Pancreas (tissue), 10 donors: Measurements from ENCODE around the gene APOL3. TPM values are rescaled to one million over a fixed set of nuclear protein-coding genes. Genes with fewer than 3 reads are reported as not detected.

Source experiments
- ATAC-seq, 4 donors: fragments of 200-7000 bp; cut with Tn5 transposase; one replicate each; pipeline versions ENCODE4 v1.8.0 to v1.9.1; 2020; ENCODE audit warnings: mild to moderate bottlenecking in 4 of 4, moderate library complexity in 4 of 4
- DNase-seq, 6 donors: peaks; one replicate each; pipeline ENCODE4 v3.0.0-alpha.2; 2020
- FAIRE-seq: peaks from 2 replicates; lab custom pipeline; 2012; peaks lifted over from hg19 to GRCh38; lab: Jason Lieb, UNC
- H3K27ac ChIP-seq, 4 donors: fragments of 200-600 bp; sonication (generic); 1 replicate in 3 of 4; 2 replicates in 1 of 4; pipeline versions ENCODE4 v1.5.0 to v1.8.0; 2020
- H3K27me3 ChIP-seq, 4 donors: fragments of 200-600 bp; one replicate each; pipeline ENCODE4 v1.8.0; 2021
- H3K36me3 ChIP-seq, 3 donors: fragments of 200-600 bp; sonication (generic) in 1 of 3; one replicate each; pipeline versions ENCODE4 v1.5.0 to v1.8.0; 2020 to 2021
- H3K4me1 ChIP-seq, 3 donors: fragments of 200-600 bp; one replicate each; pipeline ENCODE4 v1.8.0; 2021
- H3K4me3 ChIP-seq, 4 donors: fragments of 200-600 bp; sonication (generic) in 2 of 4; one replicate each; pipeline versions ENCODE4 v1.5.0 to v1.8.0; 2020 to 2021
- H3K9me3 ChIP-seq, 4 donors: fragments of 200-600 bp; one replicate each; pipeline ENCODE4 v1.8.0; 2021
- CTCF ChIP-seq, 4 donors: fragments of 200-600 bp; sonication (generic) in 3 of 4; IDR thresholded peaks; one replicate each; pipeline versions ENCODE4 v1.5.0 to v1.8.0; 2021; ENCODE audit warnings: antibody characterized with exemption in 4 of 4
- WGBS, 2 donors: extraction: QIAGEN DNeasy Blood & Tissue Kit; methylation state at CpG; one replicate each; pipeline ENCODE4 v1.1.7; 2013; 5-methylcytosine and 5-hydroxymethylcytosine counted together
- intact Hi-C, 3 donors: fragments of 100-400 bp; cut with DNase I; formaldehyde crosslinking; loops; one replicate each; pipeline versions ENCODE4 v1.11.1 to v1.14.2; 2022
- polyA plus RNA-seq, 2 donors: library from polyadenylated mRNA; stranded (reverse); fragments of 200-250 nt; gene quantifications; one replicate each; pipeline ENCODE4 v1.2.3, GENCODE V29; 2013
- total RNA-seq, 6 donors: library from RNA; stranded (reverse); fragmentation: NEBNext Ultra II Directional in 4 of 6; extraction: Animal tissue kit (Norgen Biotek cat#: 25700) in 4 of 6; gene quantifications; one replicate each; pipeline versions ENCODE4 v1.2.1 to v1.2.4, GENCODE V29; 2021 to 2023
- donor health status: healthy with polysubstance abuse.
- donor health status: DM: no; HTN: no; CAD: no; lungs with moderate emphysema.
- donor health status: DM: no; HTN: no; CAD: no.
- donor health status: control.
- donor health status: control.
- donor health status: Bipolar disorder and iron deficiency.
- donor health status: DM: yes; HTN: yes; CAD: no.
- donor health status: DM: no; HTN: no; CAD: no.
- donor health status: DM: no; HTN: no; CAD: no.
- donor health status: DM: yes; HTN: yes; CAD: no.

APOL3 gene
- total and polyA plus RNA-seq, 8 donors, result 2.5 to 13.5 (median 5.9) TPM

DNA sequence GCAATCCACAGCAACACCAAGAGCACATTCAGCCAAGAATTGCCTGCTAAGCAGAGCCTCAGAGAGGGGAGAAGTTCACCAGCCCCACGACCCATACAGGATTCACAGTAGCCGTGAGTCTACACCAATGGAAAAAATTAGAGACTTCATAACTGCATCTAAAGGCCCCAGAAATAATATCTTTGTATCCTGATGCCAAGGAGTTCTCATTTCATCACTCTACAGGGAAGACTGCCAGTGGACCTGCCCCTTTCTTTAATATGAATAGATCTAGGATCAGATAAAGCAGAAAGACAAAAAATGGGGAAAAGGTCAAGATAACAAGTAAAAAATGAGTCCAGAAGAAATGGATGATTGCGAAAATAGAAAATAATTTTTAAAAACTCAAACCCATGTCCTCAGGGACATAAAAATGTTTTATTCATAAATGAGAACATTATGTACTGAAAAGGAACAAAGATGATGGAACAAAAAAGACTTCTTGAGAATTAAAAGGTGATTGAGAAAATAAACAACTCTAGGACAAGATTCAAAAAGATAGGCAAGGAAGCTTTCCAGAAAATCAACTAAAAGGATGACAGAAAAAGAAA lies 9.5 kb downstream of the APOL3 start:
- Histone ChIP-seq H3K4me3 (no peak overlapping the region), H3K4me1 (peaks cover 8 to 15% (median 13%) of the 10 kb centered on the region in 3 donors), H3K27me3 (no peaks in the 10 kb centered on the region), H3K27ac (no peak overlapping the region), H3K36me3 (no peaks in the 10 kb centered on the region), H3K9me3 (no peaks in the 10 kb centered on the region)
- no peak for TF ChIP-seq CTCF (IDR thresholded peaks at IDR 0.05)
- no peak for FAIRE-seq
- no peak for ATAC-seq
- no peak for DNase-seq
- intact Hi-C loops, result no loop called here
- 87 to 88% methylated on average over 3 of the region's 3 CpGs for WGBS, 2 donors

- FAIRE-seq (no peak), DNase-seq (no peak), ATAC-seq (no peak)
- WGBS, 2 donors, result 63 to 73% methylated on average over 4 of the region's 4 CpGs
- Histone ChIP-seq H3K9me3 (no peaks in the 10 kb centered on the region), H3K27me3 (no peaks in the 10 kb centered on the region), H3K36me3 (no peaks in the 10 kb centered on the region), H3K27ac (no peak overlapping the region), H3K4me1 (peaks cover 8 to 13% (median 11%) of the 10 kb centered on the region in 3 donors), H3K4me3 (no peak overlapping the region)
- no peak for TF ChIP-seq CTCF (IDR thresholded peaks at IDR 0.05)
- intact Hi-C loops, result loop anchor here in 1 of 3 donors (5.0 kb wide), 1 partner anchor 33 kb away; no protein-coding TSS in a partner anchor
Observed at GRCh38 chr22:36149441-36149840, 11.1 kb downstream of the APOL3 start.

- DNase-seq (no peak), FAIRE-seq (no peak), ATAC-seq (no peak)
- 81 to 91% methylated on average over 8 of the region's 8 CpGs for WGBS, 2 donors
- no peak for TF ChIP-seq CTCF (IDR thresholded peaks at IDR 0.05)
- Histone ChIP-seq H3K4me3 (no peak overlapping the region), H3K9me3 (no peaks in the 10 kb centered on the region), H3K4me1 (peaks cover 5 to 7% (median 5%) of the 10 kb centered on the region in 3 donors), H3K36me3 (no peaks in the 10 kb centered on the region), H3K27me3 (no peaks in the 10 kb centered on the region), H3K27ac (no peak overlapping the region)
- intact Hi-C loops, result loop anchor here in 1 of 3 donors (5.0 kb wide), 1 partner anchor 34 kb away; no protein-coding TSS in a partner anchor
Observed at GRCh38 chr22:36148411-36148810, 12.1 kb downstream of the APOL3 start.

- no peak for ATAC-seq
- Histone ChIP-seq H3K27ac (no peak overlapping the region), H3K27me3 (no peaks in the 10 kb centered on the region), H3K4me1 (no peaks in the 10 kb centered on the region), H3K9me3 (no peaks in the 10 kb centered on the region), H3K4me3 (no peak overlapping the region), H3K36me3 (no peaks in the 10 kb centered on the region)
- intact Hi-C loops, result loop anchor here in 1 of 3 donors (5.0 kb wide), 1 partner anchor 35 kb away; no protein-coding TSS in a partner anchor
- FAIRE-seq, result no peak
- WGBS, 2 donors, result 77 to 83% methylated on average over 8 of the region's 8 CpGs
- no peak for DNase-seq
- TF ChIP-seq CTCF (IDR thresholded peaks at IDR 0.05), result no peak
Observed at GRCh38 chr22:36147196-36147791, 13.3 kb downstream of the APOL3 start.

DNA sequence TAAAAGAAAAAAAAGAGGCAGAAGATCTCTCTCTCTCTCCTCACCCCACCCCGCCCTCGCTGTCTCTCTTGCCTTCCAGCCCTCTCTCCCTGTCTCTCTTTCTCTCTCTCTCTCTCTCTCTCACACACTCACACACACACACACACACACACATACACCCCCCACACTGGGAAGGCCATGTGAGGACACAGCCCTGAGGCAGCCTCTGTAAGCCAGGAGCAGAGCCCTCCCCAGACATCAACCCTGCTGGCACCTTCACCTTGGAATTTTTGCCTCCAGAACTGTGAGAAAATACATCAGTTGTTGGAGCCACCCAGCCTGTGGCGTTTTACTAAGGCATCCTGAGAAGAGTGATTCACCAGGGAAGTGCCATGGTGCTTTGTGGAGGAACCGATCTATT lies 14.7 kb downstream of the APOL3 start:
- no peak overlapping the region for H3K27ac ChIP-seq
- no peaks in the 10 kb centered on the region for H3K4me1 ChIP-seq
- no peak for TF ChIP-seq CTCF (IDR thresholded peaks at IDR 0.05)
- peak in 1 of 4 donors; percentile 6 for ATAC-seq
- H3K36me3 ChIP-seq, result no peaks in the 10 kb centered on the region
- WGBS, 2 donors, result 49 to 59% methylated on average over 4 of the region's 4 CpGs
- DNase-seq, result no peak
- H3K27me3 ChIP-seq, result no peaks in the 10 kb centered on the region
- H3K9me3 ChIP-seq, result no peaks in the 10 kb centered on the region
- intact Hi-C loops, result loop anchor here in 1 of 3 donors (5.0 kb wide), 1 partner anchor 36 kb away; no protein-coding TSS in a partner anchor
- no peak for FAIRE-seq
- H3K4me3 ChIP-seq, result no peak overlapping the region
